ENCODE results near the gene TMTC3. TPM values are rescaled to one million over a fixed set of nuclear protein-coding genes. Genes with fewer than 3 reads are reported as not detected.
"Not testable (repeated sequence)": the region's sequence is repeated elsewhere in the genome, so short reads cannot be mapped to it uniquely, and the experiment has no call there.

TMTC3 gene
- total RNA-seq, 1 donor from 2014 or later = 42.0 TPM

- H3K27me3 Mint-ChIP-seq (ENCODE audit: unreplicated experiment) = no peaks in the 10 kb centered on the region
- DNase-seq (ENCODE audit: extremely low spot score, unreplicated experiment) = no peak
- TF ChIP-seq CTCF (IDR thresholded peaks at IDR 0.05) = no peak
- H3K4me3 Mint-ChIP-seq (ENCODE audit: unreplicated experiment) = no peak overlapping the region
- no peaks in the 10 kb centered on the region for H3K36me3 Mint-ChIP-seq (ENCODE audit: unreplicated experiment)
- H3K4me1 Mint-ChIP-seq (ENCODE audit: unreplicated experiment) = no peaks in the 10 kb centered on the region
- peaks cover 6% of the 10 kb centered on the region for H3K9me3 Mint-ChIP-seq (ENCODE audit: unreplicated experiment)
- H3K27ac Mint-ChIP-seq (ENCODE audit: unreplicated experiment) = no peak overlapping the region
Measured at GRCh38 chr12:88202500-88202899, 60.4 kb downstream of the TMTC3 start.

- DNase-seq (ENCODE audit: extremely low spot score, unreplicated experiment) = no peak
- Mint-ChIP-seq H3K4me3 (ENCODE audit: unreplicated experiment) (no peak overlapping the region), H3K27ac (ENCODE audit: unreplicated experiment) (no peak overlapping the region), H3K9me3 (ENCODE audit: unreplicated experiment) (peaks cover 24% of the 10 kb centered on the region), H3K4me1 (ENCODE audit: unreplicated experiment) (no peaks in the 10 kb centered on the region), H3K36me3 (ENCODE audit: unreplicated experiment) (no peaks in the 10 kb centered on the region), H3K27me3 (ENCODE audit: unreplicated experiment) (no peaks in the 10 kb centered on the region)
- TF ChIP-seq CTCF (IDR thresholded peaks at IDR 0.05) = no peak
Measured at GRCh38 chr12:88206601-88207000, 64.5 kb downstream of the TMTC3 start.

GRCh38 chr12:88207921-88208620 is 66.0 kb downstream of the TMTC3 start:
- no peak for TF ChIP-seq CTCF (IDR thresholded peaks at IDR 0.05)
- DNase-seq (ENCODE audit: extremely low spot score, unreplicated experiment) = no peak
- Mint-ChIP-seq H3K27me3 (ENCODE audit: unreplicated experiment) (no peaks in the 10 kb centered on the region), H3K4me1 (ENCODE audit: unreplicated experiment) (no peaks in the 10 kb centered on the region), H3K4me3 (ENCODE audit: unreplicated experiment) (no peak overlapping the region), H3K27ac (ENCODE audit: unreplicated experiment) (no peak overlapping the region), H3K36me3 (ENCODE audit: unreplicated experiment) (no peaks in the 10 kb centered on the region), H3K9me3 (ENCODE audit: unreplicated experiment) (peaks cover 36% of the 10 kb centered on the region)

GRCh38 chr12:88208661-88209060 is 66.6 kb downstream of the TMTC3 start:
- Mint-ChIP-seq H3K27me3 (ENCODE audit: unreplicated experiment) (no peaks in the 10 kb centered on the region), H3K9me3 (ENCODE audit: unreplicated experiment) (peaks cover 40% of the 10 kb centered on the region), H3K4me3 (ENCODE audit: unreplicated experiment) (no peak overlapping the region), H3K36me3 (ENCODE audit: unreplicated experiment) (no peaks in the 10 kb centered on the region), H3K27ac (ENCODE audit: unreplicated experiment) (no peak overlapping the region), H3K4me1 (ENCODE audit: unreplicated experiment) (no peaks in the 10 kb centered on the region)
- TF ChIP-seq CTCF (IDR thresholded peaks at IDR 0.05) = no peak
- no peak for DNase-seq (ENCODE audit: extremely low spot score, unreplicated experiment)

- H3K27ac Mint-ChIP-seq (ENCODE audit: unreplicated experiment); H3K4me1 Mint-ChIP-seq (ENCODE audit: unreplicated experiment); H3K36me3 Mint-ChIP-seq (ENCODE audit: unreplicated experiment); H3K4me3 Mint-ChIP-seq (ENCODE audit: unreplicated experiment); H3K27me3 Mint-ChIP-seq (ENCODE audit: unreplicated experiment); DNase-seq (ENCODE audit: extremely low spot score, unreplicated experiment): not testable (repeated sequence)
- H3K9me3 Mint-ChIP-seq (ENCODE audit: unreplicated experiment) = peaks cover 37% of the 10 kb centered on the region
Measured at GRCh38 chr12:88210311-88210710, 68.2 kb downstream of the TMTC3 start.

All from osteocyte (in vitro differentiated cells).